Caco-2 (cell line): ENCODE data around the gene RNF144B. TPM values are rescaled to one million over a fixed set of nuclear protein-coding genes. Genes with fewer than 3 reads are reported as not detected.
"Not testable (repeated sequence)": the region's sequence is repeated elsewhere in the genome, so short reads cannot be mapped to it uniquely, and the experiment has no call there.

Source experiments
- BruUV-seq: library from RNA; stranded (reverse); fragments of 400-500 nt; replicated peaks from 2 replicates; lab custom pipeline; 2021; lab: Mats Ljungman, UMichigan
- CTCF ChIA-PET: fragments of 300-600 bp; sonication (Branson Sonifier 250); formaldehyde crosslinking; loops from one replicate; lab custom pipeline; 2022; ENCODE audit warnings: antibody characterized with exemption; lab: Charles Lee
- POLR2A ChIA-PET: fragments of 300-600 bp; sonication (Branson Sonifier 250); formaldehyde crosslinking; loops from one replicate; lab custom pipeline; 2022; ENCODE audit warnings: antibody characterized with exemption; lab: Charles Lee
- DNase-seq, 2 experiments: peaks; one replicate each; pipeline versions ENCODE4 v3.0.0 to v3.0.0-alpha.2; 2020 to 2022
- H3K27me3 ChIP-seq: replicated peaks from 2 replicates; pipeline ENCODE4 v1.6.0; 2011; ENCODE audit warnings: low read length; ENCODE audit not compliant: control insufficient read depth, insufficient read depth
- H3K36me3 ChIP-seq: 2 replicates; pipeline ENCODE4 v1.5.1; 2011; ENCODE audit warnings: low read length; ENCODE audit not compliant: control insufficient read depth, insufficient read depth
- H3K4me1 ChIP-seq: fragments of 250-450 bp; sonication (Bioruptor Pico); 2 replicates; pipeline ENCODE4 v1.5.1; 2020; ENCODE audit warnings: mild to moderate bottlenecking
- H3K4me3 ChIP-seq: 2 replicates; pipeline ENCODE4 v1.5.1; 2011; ENCODE audit warnings: low read depth, mild to moderate bottlenecking, control low read depth, low read length
- H3K9me3 ChIP-seq: fragments of 250-450 bp; sonication (Bioruptor Pico); 2 replicates; pipeline ENCODE4 v1.5.1; 2020; ENCODE audit warnings: mild to moderate bottlenecking, moderate library complexity
- H3K27ac Mint-ChIP-seq: one replicate; pipeline ENCODE4 v1.8.0; 2022; ENCODE audit warnings: mixed read lengths; ENCODE audit not compliant: unreplicated experiment
- H3K27me3 Mint-ChIP-seq: one replicate; pipeline ENCODE4 v1.8.0; 2022; ENCODE audit warnings: mixed read lengths; ENCODE audit not compliant: insufficient read depth, unreplicated experiment
- H3K36me3 Mint-ChIP-seq: one replicate; pipeline ENCODE4 v1.8.0; 2022; ENCODE audit warnings: mild to moderate bottlenecking, mixed read lengths; ENCODE audit not compliant: insufficient read depth, unreplicated experiment
- H3K4me1 Mint-ChIP-seq: one replicate; pipeline ENCODE4 v1.8.0; 2022; ENCODE audit warnings: low read depth, mixed read lengths; ENCODE audit not compliant: unreplicated experiment
- H3K4me3 Mint-ChIP-seq: one replicate; pipeline ENCODE4 v1.8.0; 2022; ENCODE audit warnings: mild to moderate bottlenecking, moderate library complexity, mixed read lengths; ENCODE audit not compliant: unreplicated experiment
- H3K9me3 Mint-ChIP-seq: one replicate; pipeline ENCODE4 v1.8.0; 2022; ENCODE audit warnings: mixed read lengths; ENCODE audit not compliant: unreplicated experiment
- intact Hi-C: fragments of 100-400 bp; cut with micrococcal nuclease; formaldehyde crosslinking; loops from one replicate; pipeline ENCODE4 v1.10.0; 2022; ENCODE audit not compliant: unreplicated experiment
- total RNA-seq: library from RNA; stranded (reverse); gene quantifications from 2 replicates; pipeline ENCODE4 v1.2.3, GENCODE V29; 2022
- TF ChIP-seq, protein P1 (sequence below), 2 experiments: fragments of 200-600 bp in 1 of 2; IDR thresholded peaks; 1 replicate in 1 of 2; 2 replicates in 1 of 2; pipeline versions ENCODE4 v1.5.1 to v1.8.0; 2011 to 2022; ENCODE audit warnings: antibody characterized with exemption in 1 of 2, control low read depth in 1 of 2, inconsistent platforms in 1 of 2, low read depth in 1 of 2, low read length in 1 of 2, mild to moderate bottlenecking in 1 of 2, moderate library complexity in 1 of 2; ENCODE audit not compliant: insufficient read depth in 1 of 2, severe bottlenecking in 1 of 2, unreplicated experiment in 1 of 2

RNF144B gene
- total RNA-seq, 1 experiment from 2014 or later = 0.39 TPM

DNA sequence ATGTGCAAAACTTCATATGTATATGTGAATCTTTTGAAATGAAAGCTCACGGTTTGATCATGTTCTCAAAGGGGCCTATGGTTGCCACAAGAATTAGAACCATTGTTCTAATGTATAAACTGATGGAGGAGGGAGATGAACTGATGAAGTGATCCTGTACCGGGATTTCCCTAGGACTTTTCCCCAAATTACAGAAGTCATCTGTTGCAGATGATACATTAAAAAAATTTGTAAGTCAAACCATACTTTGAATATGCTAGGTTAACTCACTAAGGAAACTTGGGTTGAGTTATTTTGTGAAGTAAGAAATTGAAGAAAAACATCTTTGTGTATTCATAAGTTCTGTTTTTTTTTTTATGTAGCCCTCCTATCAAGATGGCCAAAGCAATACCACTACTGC lies 33.9 kb upstream of the RNF144B start:
- Histone ChIP-seq H3K27me3 (no peaks in the 10 kb centered on the region), H3K4me3 (no peak overlapping the region), H3K36me3 (no peaks in the 10 kb centered on the region), H3K9me3 (no peaks in the 10 kb centered on the region), H3K4me1 (no peaks in the 10 kb centered on the region)
- no peak for DNase-seq
- H3K27ac Mint-ChIP-seq = no peak overlapping the region
- peaks cover 18% of the 10 kb centered on the region for H3K27me3 Mint-ChIP-seq
- BruUV-seq = no TSS peak
- POLR2A ChIA-PET = no interaction called here
- CTCF ChIA-PET = no interaction called here
- TF ChIP-seq, protein P1, sequence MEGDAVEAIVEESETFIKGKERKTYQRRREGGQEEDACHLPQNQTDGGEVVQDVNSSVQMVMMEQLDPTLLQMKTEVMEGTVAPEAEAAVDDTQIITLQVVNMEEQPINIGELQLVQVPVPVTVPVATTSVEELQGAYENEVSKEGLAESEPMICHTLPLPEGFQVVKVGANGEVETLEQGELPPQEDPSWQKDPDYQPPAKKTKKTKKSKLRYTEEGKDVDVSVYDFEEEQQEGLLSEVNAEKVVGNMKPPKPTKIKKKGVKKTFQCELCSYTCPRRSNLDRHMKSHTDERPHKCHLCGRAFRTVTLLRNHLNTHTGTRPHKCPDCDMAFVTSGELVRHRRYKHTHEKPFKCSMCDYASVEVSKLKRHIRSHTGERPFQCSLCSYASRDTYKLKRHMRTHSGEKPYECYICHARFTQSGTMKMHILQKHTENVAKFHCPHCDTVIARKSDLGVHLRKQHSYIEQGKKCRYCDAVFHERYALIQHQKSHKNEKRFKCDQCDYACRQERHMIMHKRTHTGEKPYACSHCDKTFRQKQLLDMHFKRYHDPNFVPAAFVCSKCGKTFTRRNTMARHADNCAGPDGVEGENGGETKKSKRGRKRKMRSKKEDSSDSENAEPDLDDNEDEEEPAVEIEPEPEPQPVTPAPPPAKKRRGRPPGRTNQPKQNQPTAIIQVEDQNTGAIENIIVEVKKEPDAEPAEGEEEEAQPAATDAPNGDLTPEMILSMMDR (IDR thresholded peaks at IDR 0.05; ENCODE audit: insufficient read depth in 1 of 2, low read depth in 1 of 2, low read length in 1 of 2, severe bottlenecking in 1 of 2, unreplicated experiment in 1 of 2) = no peak
- H3K36me3 Mint-ChIP-seq = no peaks in the 10 kb centered on the region
- no peak overlapping the region for H3K4me3 Mint-ChIP-seq
- H3K4me1 Mint-ChIP-seq = no peaks in the 10 kb centered on the region
- intact Hi-C loops = no loop called here
- H3K9me3 Mint-ChIP-seq = peaks cover 5% of the 10 kb centered on the region

DNA sequence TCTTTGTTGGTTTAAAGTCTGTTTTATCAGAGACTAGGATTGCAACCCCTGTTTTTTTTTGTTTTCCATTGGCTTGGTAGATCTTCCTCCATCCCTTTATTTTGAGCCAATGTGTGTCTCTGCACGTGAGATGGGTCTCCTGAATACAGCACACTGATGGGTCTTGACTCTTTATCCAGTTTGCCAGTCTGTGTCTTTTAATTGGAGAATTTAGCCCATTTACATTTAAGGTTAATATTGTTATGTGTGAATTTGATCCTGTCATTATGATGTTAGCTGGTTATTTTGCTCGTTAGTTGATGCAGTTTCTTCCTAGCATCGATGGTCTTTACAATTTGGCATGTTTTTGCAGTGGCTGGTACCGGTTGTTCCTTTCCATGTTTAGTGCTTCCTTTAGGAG lies 29.6 kb upstream of the RNF144B start:
- H3K36me3 ChIP-seq, H3K4me3 Mint-ChIP-seq, POLR2A ChIA-PET, H3K36me3 Mint-ChIP-seq, H3K4me1 ChIP-seq, H3K9me3 ChIP-seq, CTCF ChIA-PET, H3K27me3 ChIP-seq, intact Hi-C loops, H3K4me3 ChIP-seq, DNase-seq, BruUV-seq, H3K27ac Mint-ChIP-seq, H3K4me1 Mint-ChIP-seq: not testable (repeated sequence)
- peaks cover 12% of the 10 kb centered on the region for H3K27me3 Mint-ChIP-seq
- H3K9me3 Mint-ChIP-seq = peaks cover 10% of the 10 kb centered on the region

DNA sequence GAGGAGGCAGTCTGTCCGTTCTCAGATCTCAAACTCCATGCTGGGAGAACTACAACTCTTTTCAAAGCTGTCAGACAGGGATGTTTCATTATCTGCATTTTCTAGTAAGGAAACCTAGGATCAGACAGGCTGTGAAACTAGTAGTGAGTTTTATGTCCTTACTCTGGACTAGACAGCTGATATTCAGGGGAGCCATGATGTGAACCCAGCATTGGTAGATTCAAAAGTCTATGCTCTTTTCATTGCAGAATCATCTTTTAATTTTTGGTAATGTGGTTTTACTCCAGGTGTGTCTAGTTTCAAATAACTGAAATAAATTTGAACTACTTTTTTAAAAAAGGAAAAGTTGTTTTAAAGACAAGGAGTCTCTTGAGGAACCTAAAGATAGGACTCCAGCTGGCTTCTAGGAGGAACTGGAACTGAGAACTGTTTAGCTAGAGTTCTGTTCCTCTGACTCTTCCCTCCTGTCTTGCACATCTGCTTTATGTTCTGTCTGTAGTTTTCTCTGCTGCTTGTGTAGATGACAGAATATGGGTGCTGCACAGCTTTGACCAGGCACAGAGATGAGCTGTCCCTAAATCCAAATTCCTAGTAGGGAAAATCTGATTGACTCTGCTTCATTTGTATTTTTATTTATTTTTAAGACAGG lies 27.8 kb upstream of the RNF144B start:
- Mint-ChIP-seq H3K4me3 (no peak overlapping the region), H3K27ac (no peak overlapping the region), H3K36me3 (no peaks in the 10 kb centered on the region), H3K9me3 (peaks cover 10% of the 10 kb centered on the region), H3K27me3 (peaks cover 12% of the 10 kb centered on the region), H3K4me1 (no peaks in the 10 kb centered on the region)
- Histone ChIP-seq H3K4me1 (no peaks in the 10 kb centered on the region), H3K36me3 (no peaks in the 10 kb centered on the region), H3K9me3 (no peaks in the 10 kb centered on the region), H3K4me3 (no peak overlapping the region), H3K27me3 (no peaks in the 10 kb centered on the region)
- ChIA-PET POLR2A (no interaction called here), CTCF (no interaction called here)
- intact Hi-C loops = no loop called here
- DNase-seq = no peak
- TF ChIP-seq, protein P1 (IDR thresholded peaks at IDR 0.05; ENCODE audit: insufficient read depth in 1 of 2, low read depth in 1 of 2, low read length in 1 of 2, severe bottlenecking in 1 of 2, unreplicated experiment in 1 of 2) = no peak
- BruUV-seq = no TSS peak
